H1 (cell line): ENCODE results near the gene IFI16. TPM values are rescaled to one million over a fixed set of nuclear protein-coding genes. Genes with fewer than 3 reads are reported as not detected.

Source experiments
- SUZ12 ChIP-seq: fragments of 200-600 bp; sonication (generic); IDR thresholded peaks from 2 replicates; pipeline ENCODE4 v1.6.1; 2012; ENCODE audit warnings: mild to moderate bottlenecking, inconsistent platforms, low read length, moderate library complexity, mixed read lengths
- polyA plus RNA-seq, 7 experiments: library from polyadenylated mRNA; depleted of rRNA in 3 of 7; stranded (reverse) in 5 of 7; unstranded in 2 of 7; fragments of >200 nt in 5 of 7; fragments of 200-250 nt in 2 of 7; gene quantifications; 1 replicate in 5 of 7; 2 replicates in 1 of 7; 4 replicates in 1 of 7; pipeline versions ENCODE4 v1.2.1 to v1.2.3, GENCODE V29; 2011 to 2013; ENCODE audit warnings: missing spikeins in 2 of 7, mixed read lengths in 2 of 7
- total RNA-seq: library from RNA; stranded (reverse); fragmentation: NEBNext Ultra II Directional; extraction: Animal tissue kit (Norgen Biotek cat#: 25700); gene quantifications from 2 replicates; pipeline ENCODE4 v1.2.1, GENCODE V29; 2021

IFI16 gene
- total and polyA plus RNA-seq, 2 of the 8 experiments (the other 6 are each of a cell fraction or from before 2014, with no cell fraction given), result 0.63 to 0.74 TPM

- TF ChIP-seq SUZ12, result no peak
These were observed 2.0 kb downstream of the IFI16 start (continued) for GRCh38 chr1:159011751-159012150.
